DND-41 (cell line): Measurements from ENCODE around the gene BARX1.
"Not testable (repeated sequence)": the region's sequence is repeated elsewhere in the genome, so short reads cannot be mapped to it uniquely, and the experiment has no call there.

Experiments used
- ATAC-seq: fragments of 200-7000 bp; cut with Tn5 transposase; 3 replicates; pipeline ENCODE4 v1.9.1; 2021; ENCODE audit warnings: low read depth; ENCODE audit not compliant: insufficient read depth
- DNase-seq: peaks from one replicate; pipeline ENCODE4 v3.0.0-alpha.2; 2020
- H2AFZ ChIP-seq: 2 replicates; pipeline ENCODE4 v1.6.0; 2012; ENCODE audit warnings: low read depth, low read length
- H3K27ac ChIP-seq: 2 replicates; pipeline ENCODE4 v1.5.1; 2012; ENCODE audit warnings: low read length, inconsistent platforms
- H3K27me3 ChIP-seq: fragments of 200-600 bp; sonication (generic); 2 replicates; pipeline ENCODE4 v1.6.0; 2012; ENCODE audit warnings: low read length, mild to moderate bottlenecking, inconsistent platforms; ENCODE audit not compliant: insufficient read depth, poor library complexity
- H3K36me3 ChIP-seq: 2 replicates; pipeline ENCODE4 v1.5.1; 2012; ENCODE audit warnings: low read length, inconsistent platforms; ENCODE audit not compliant: insufficient read depth
- H3K4me1 ChIP-seq: 2 replicates; pipeline ENCODE4 v1.5.1; 2012; ENCODE audit warnings: mild to moderate bottlenecking, low read length; ENCODE audit not compliant: insufficient read depth
- H3K4me2 ChIP-seq: 2 replicates; pipeline ENCODE4 v1.6.0; 2012; ENCODE audit warnings: mild to moderate bottlenecking, moderate library complexity, low read length, inconsistent platforms; ENCODE audit not compliant: insufficient read depth
- H3K4me3 ChIP-seq, 2 experiments: fragments of 200-600 bp in 1 of 2; shearing (Covaris generic) in 1 of 2; 2 replicates each; pipeline ENCODE4 v1.5.1; 2012 to 2016; ENCODE audit warnings: inconsistent platforms in 2 of 2, low read length in 2 of 2, mild to moderate bottlenecking in 2 of 2, low read depth in 1 of 2, moderate library complexity in 1 of 2
- H3K79me2 ChIP-seq: 2 replicates; pipeline ENCODE4 v1.6.0; 2012; ENCODE audit warnings: low read length, inconsistent platforms; ENCODE audit not compliant: insufficient read depth
- H3K9ac ChIP-seq: 2 replicates; pipeline ENCODE4 v1.6.0; 2012; ENCODE audit warnings: low read depth, mild to moderate bottlenecking, inconsistent platforms, low read length, moderate library complexity
- H3K9me3 ChIP-seq: 2 replicates; pipeline ENCODE4 v1.5.1; 2012; ENCODE audit warnings: low read length, moderate library complexity, mild to moderate bottlenecking, inconsistent platforms; ENCODE audit not compliant: insufficient read depth, severe bottlenecking
- H4K20me1 ChIP-seq: 2 replicates; pipeline ENCODE4 v1.6.0; 2012; ENCODE audit warnings: low read length; ENCODE audit not compliant: insufficient read depth
- EZH2 ChIP-seq: IDR thresholded peaks from 3 replicates; pipeline ENCODE4 v1.6.1; 2012; ENCODE audit warnings: borderline replicate concordance, low read depth, mild to moderate bottlenecking, moderate library complexity, low read length, inconsistent platforms; ENCODE audit not compliant: severe bottlenecking
- TF ChIP-seq, protein P1 (sequence below): IDR thresholded peaks from 2 replicates; pipeline ENCODE4 v1.5.1; 2012; ENCODE audit warnings: borderline replicate concordance, low read length, moderate library complexity, mild to moderate bottlenecking; ENCODE audit not compliant: poor library complexity, severe bottlenecking; ENCODE audit errors: extremely low read depth

BARX1 gene

DNA sequence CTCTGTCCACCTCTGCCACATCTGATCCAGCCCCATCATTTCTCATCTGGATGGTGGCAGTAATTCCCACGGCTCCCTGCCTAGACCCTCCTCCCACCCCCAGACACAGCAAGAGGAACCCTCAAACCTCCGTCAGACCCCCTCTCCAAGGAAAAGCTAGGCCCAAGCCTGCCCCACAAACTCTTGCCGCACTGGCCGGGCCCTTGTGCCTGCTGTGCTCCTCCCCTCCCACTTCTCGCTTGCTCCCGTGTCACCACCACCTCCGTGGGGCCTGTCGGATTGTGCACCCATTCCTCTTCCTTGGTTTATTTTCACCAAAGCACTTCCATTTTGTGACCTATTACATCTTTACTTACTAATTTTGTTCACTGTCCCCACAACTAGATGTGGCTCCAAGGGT is 14.2 kb downstream of the BARX1 start:
- no peak overlapping the region for H3K4me2 ChIP-seq
- H3K4me1 ChIP-seq, result no peaks in the 10 kb centered on the region
- no peak for DNase-seq
- H3K27me3 ChIP-seq, result peaks cover 10% of the 10 kb centered on the region
- no peaks in the 10 kb centered on the region for H3K36me3 ChIP-seq
- no peak overlapping the region for H3K4me3 ChIP-seq
- no peaks in the 10 kb centered on the region for H4K20me1 ChIP-seq
- no peak overlapping the region for H2AFZ ChIP-seq
- ATAC-seq, result no peak
- H3K27ac ChIP-seq, result no peak overlapping the region
- no peak overlapping the region for H3K9ac ChIP-seq
- no peaks in the 10 kb centered on the region for H3K79me2 ChIP-seq
- TF ChIP-seq, protein P1, sequence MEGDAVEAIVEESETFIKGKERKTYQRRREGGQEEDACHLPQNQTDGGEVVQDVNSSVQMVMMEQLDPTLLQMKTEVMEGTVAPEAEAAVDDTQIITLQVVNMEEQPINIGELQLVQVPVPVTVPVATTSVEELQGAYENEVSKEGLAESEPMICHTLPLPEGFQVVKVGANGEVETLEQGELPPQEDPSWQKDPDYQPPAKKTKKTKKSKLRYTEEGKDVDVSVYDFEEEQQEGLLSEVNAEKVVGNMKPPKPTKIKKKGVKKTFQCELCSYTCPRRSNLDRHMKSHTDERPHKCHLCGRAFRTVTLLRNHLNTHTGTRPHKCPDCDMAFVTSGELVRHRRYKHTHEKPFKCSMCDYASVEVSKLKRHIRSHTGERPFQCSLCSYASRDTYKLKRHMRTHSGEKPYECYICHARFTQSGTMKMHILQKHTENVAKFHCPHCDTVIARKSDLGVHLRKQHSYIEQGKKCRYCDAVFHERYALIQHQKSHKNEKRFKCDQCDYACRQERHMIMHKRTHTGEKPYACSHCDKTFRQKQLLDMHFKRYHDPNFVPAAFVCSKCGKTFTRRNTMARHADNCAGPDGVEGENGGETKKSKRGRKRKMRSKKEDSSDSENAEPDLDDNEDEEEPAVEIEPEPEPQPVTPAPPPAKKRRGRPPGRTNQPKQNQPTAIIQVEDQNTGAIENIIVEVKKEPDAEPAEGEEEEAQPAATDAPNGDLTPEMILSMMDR, result no peak
- TF ChIP-seq EZH2, result no peak
- H3K9me3 ChIP-seq, result no peaks in the 10 kb centered on the region

DNA sequence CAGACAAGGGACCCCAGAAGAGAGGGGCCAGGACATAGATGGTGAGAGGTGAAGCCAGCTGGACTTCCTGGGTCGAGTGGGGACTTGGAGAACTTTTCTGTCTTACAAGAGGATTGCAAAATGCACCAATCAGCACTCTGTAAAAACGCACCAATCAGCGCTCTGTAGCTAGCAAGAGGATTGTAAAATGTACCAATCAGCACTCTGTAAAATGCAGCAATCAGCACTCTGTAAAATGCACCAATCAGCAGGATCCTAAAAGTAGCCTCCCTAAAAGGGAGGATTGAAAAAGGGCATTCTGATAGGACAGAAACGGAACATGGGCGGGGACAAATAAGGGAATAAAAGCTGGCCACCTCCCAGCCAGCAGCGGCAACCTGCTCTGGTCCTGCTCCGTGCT is 15.6 kb downstream of the BARX1 start:
- not testable (repeated sequence) for H3K9ac ChIP-seq, H3K79me2 ChIP-seq, H3K27me3 ChIP-seq, H3K4me2 ChIP-seq, ATAC-seq, H3K36me3 ChIP-seq, H2AFZ ChIP-seq, H3K27ac ChIP-seq, H3K4me3 ChIP-seq, DNase-seq, H3K9me3 ChIP-seq, H3K4me1 ChIP-seq, H4K20me1 ChIP-seq

GRCh38 chr9:93937193-93937592 is 18.0 kb downstream of the BARX1 start:
- TF ChIP-seq, protein P1, result no peak
- TF ChIP-seq EZH2, result no peak
- no peaks in the 10 kb centered on the region for H3K79me2 ChIP-seq
- no peak for DNase-seq
- no peaks in the 10 kb centered on the region for H3K9me3 ChIP-seq
- H3K27me3 ChIP-seq, result peaks cover under 1% of the 10 kb centered on the region
- H3K4me2 ChIP-seq, result no peak overlapping the region
- no peak overlapping the region for H3K4me3 ChIP-seq
- ATAC-seq, result no peak
- no peak overlapping the region for H3K27ac ChIP-seq
- no peaks in the 10 kb centered on the region for H4K20me1 ChIP-seq
- H3K9ac ChIP-seq, result no peak overlapping the region
- no peaks in the 10 kb centered on the region for H3K36me3 ChIP-seq
- no peaks in the 10 kb centered on the region for H3K4me1 ChIP-seq
- no peak overlapping the region for H2AFZ ChIP-seq

GRCh38 chr9:93931905-93932304 is 23.2 kb downstream of the BARX1 start:
- ATAC-seq, result no peak
- no peaks in the 10 kb centered on the region for H3K9me3 ChIP-seq
- no peak overlapping the region for H2AFZ ChIP-seq
- no peaks in the 10 kb centered on the region for H4K20me1 ChIP-seq
- H3K79me2 ChIP-seq, result no peaks in the 10 kb centered on the region
- no peak overlapping the region for H3K4me2 ChIP-seq
- peaks cover 12% of the 10 kb centered on the region for H3K27me3 ChIP-seq
- no peak for DNase-seq
- no peak overlapping the region for H3K4me3 ChIP-seq
- H3K27ac ChIP-seq, result no peak overlapping the region
- no peak for TF ChIP-seq EZH2
- TF ChIP-seq, protein P1, result no peak
- no peaks in the 10 kb centered on the region for H3K4me1 ChIP-seq
- no peaks in the 10 kb centered on the region for H3K36me3 ChIP-seq
- H3K9ac ChIP-seq, result no peak overlapping the region
